Measurements from ENCODE around the gene KRT20. TPM values are rescaled to one million over a fixed set of nuclear protein-coding genes. Genes with fewer than 3 reads are reported as not detected.
A peak's percentile ranks its signal among the peaks of the same experiment; 100 is the strongest.
"Not testable (repeated sequence)": the region's sequence is repeated elsewhere in the genome, so short reads cannot be mapped to it uniquely, and the experiment has no call there.

Gene KRT20
- total RNA-seq, 1 donor from 2014 or later = not detected

GRCh38 chr17:40900809-40901356, 15.8 kb upstream of the KRT20 start:
- DNase-seq (ENCODE audit: low read depth in 2 of 2) = no peak

- no peak for DNase-seq (ENCODE audit: low read depth in 2 of 2)
Measured at GRCh38 chr17:40896916-40897455, 11.9 kb upstream of the KRT20 start.

GRCh38 chr17:40895106-40895730, 10.2 kb upstream of the KRT20 start:
- no peak for DNase-seq (ENCODE audit: low read depth in 2 of 2)

GRCh38 chr17:40888196-40888720, 3.2 kb upstream of the KRT20 start:
- DNase-seq (ENCODE audit: low read depth in 2 of 2) = no peak

- no peak for DNase-seq (ENCODE audit: low read depth in 2 of 2)
Measured at GRCh38 chr17:40886090-40886489, 1.0 kb upstream of the KRT20 start.

GRCh38 chr17:40883626-40884334, 1.3 kb downstream of the KRT20 start:
- no peak for DNase-seq (ENCODE audit: low read depth in 2 of 2)

GRCh38 chr17:40883031-40883430, 2.0 kb downstream of the KRT20 start:
- DNase-seq (ENCODE audit: low read depth in 2 of 2) = no peak

- no peak for DNase-seq (ENCODE audit: low read depth in 2 of 2)
Measured at GRCh38 chr17:40879026-40879425, 6.0 kb downstream of the KRT20 start.

- DNase-seq (ENCODE audit: low read depth in 2 of 2) = no peak
Measured at GRCh38 chr17:40878044-40878443, 7.0 kb downstream of the KRT20 start.

GRCh38 chr17:40873801-40874200, 11.2 kb downstream of the KRT20 start:
- DNase-seq (ENCODE audit: low read depth in 2 of 2) = no peak

- DNase-seq (ENCODE audit: low read depth in 2 of 2) = no peak
Measured at GRCh38 chr17:40873255-40873654, 11.8 kb downstream of the KRT20 start.

GRCh38 chr17:40872416-40872815, 12.6 kb downstream of the KRT20 start:
- no peak for DNase-seq (ENCODE audit: low read depth in 2 of 2)

- no peak for DNase-seq (ENCODE audit: low read depth in 2 of 2)
Measured at GRCh38 chr17:40871316-40871715, 13.7 kb downstream of the KRT20 start.

GRCh38 chr17:40870136-40870535, 14.9 kb downstream of the KRT20 start:
- no peak for DNase-seq (ENCODE audit: low read depth in 2 of 2)

GRCh38 chr17:40866838-40867237, 18.2 kb downstream of the KRT20 start, which contains the start of gene KRT12:
Gene KRT12 (minus strand): TSS chr17:40867223. CDS start chr17:40867186, 37 bp downstream.
- no peak for DNase-seq (ENCODE audit: low read depth in 2 of 2)

GRCh38 chr17:40864661-40865390, 20.2 kb downstream of the KRT20 start:
- DNase-seq (ENCODE audit: low read depth in 2 of 2) = no peak

- DNase-seq (ENCODE audit: low read depth in 2 of 2) = peak in 1 of 2 donors; percentile 29
Measured at GRCh38 chr17:40862985-40863733, 21.9 kb downstream of the KRT20 start.

- no peak for DNase-seq (ENCODE audit: low read depth in 2 of 2)
Measured at GRCh38 chr17:40859536-40859935, 25.5 kb downstream of the KRT20 start.

GRCh38 chr17:40858667-40859066, 26.4 kb downstream of the KRT20 start:
- DNase-seq (ENCODE audit: low read depth in 2 of 2) = not testable (repeated sequence)

- DNase-seq (ENCODE audit: low read depth in 2 of 2) = no peak
Measured at GRCh38 chr17:40857535-40857934, 27.5 kb downstream of the KRT20 start.
